ENCODE results near the gene PPP6R2.

Gene PPP6R2

DNA sequence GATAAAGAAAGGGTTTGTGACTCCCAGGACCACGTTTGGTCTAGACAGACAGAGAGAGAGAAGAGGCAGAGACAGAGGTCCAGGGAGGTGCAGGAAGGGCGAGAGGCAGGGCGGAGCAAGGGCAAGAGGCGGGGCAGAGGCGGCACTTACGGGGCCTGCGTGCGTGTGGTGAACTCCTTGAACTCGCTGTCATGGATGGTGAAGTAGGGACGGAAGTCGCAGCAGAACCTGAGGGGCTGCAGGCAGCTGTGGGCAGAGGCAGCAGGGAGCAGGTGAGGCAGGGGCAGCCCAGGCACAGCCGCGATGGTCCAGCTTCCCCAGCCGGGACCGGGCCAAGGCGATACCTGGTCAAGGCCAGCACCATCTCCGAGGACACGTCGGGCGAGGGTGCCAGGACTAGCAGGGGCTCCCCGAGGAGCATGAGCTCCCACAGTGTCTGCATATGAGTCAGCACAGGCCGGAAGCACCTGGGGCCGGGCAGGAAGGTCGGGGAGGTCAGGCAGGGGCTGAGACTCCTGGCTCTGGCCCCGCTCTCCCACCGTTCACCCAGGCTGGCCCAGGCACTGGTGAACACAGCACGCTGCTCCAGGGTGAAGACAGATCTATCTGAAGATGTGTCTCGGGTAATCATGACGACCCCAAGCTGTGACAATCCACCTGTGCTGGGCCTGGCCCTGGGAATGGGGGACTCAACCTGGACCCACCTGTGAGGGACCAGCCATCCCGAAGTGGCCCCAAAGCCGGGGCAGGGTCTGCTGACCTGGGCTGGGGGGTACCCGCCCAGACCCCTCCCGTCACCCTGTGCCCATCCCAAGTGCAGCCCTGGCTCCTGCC, 28.5 kb upstream of the PPP6R2 start:
- H3K4me3 ChIP-seq (ENCODE audit: low read length), result peak overlapping the region; percentile 92

DNA sequence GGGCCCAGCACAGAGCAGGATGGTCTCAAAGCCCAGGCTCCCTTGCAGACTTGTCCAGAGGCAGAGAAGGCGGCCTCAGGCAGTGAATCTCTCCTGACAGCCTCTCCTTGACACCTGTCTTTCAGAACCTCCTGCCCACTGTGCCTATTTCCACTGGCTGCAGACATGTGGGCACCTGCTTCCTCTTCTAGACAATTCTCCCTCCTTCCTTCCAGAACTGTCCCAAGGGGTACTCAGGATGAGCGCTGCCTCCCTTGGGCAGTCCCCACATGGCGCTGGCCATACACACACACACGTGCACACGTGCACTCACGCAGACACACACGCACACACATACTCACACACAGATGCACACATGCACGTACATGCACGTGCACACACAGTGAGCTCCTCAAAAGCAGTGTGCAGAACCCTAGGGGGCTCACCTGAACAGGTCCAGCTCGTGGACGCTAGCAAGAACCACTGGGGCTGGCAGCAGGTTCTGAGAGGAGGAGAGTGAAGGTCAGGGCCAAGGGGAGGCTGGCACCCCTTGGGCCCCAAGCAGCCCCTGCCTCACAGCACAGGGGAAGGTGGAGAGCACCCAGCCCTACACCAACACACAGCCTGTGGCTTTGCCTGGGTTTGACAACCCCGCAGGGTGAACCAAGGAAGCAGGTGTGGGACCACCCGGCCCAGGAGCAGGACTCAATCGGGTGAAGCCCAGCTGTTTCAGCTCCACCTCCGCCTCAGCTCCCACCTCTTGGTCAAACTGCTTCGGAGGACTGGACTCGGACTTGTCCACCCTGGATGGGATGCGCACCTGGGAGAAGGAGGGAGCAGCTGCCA, 27.6 kb upstream of the PPP6R2 start:
- TF ChIP-seq, protein P1, sequence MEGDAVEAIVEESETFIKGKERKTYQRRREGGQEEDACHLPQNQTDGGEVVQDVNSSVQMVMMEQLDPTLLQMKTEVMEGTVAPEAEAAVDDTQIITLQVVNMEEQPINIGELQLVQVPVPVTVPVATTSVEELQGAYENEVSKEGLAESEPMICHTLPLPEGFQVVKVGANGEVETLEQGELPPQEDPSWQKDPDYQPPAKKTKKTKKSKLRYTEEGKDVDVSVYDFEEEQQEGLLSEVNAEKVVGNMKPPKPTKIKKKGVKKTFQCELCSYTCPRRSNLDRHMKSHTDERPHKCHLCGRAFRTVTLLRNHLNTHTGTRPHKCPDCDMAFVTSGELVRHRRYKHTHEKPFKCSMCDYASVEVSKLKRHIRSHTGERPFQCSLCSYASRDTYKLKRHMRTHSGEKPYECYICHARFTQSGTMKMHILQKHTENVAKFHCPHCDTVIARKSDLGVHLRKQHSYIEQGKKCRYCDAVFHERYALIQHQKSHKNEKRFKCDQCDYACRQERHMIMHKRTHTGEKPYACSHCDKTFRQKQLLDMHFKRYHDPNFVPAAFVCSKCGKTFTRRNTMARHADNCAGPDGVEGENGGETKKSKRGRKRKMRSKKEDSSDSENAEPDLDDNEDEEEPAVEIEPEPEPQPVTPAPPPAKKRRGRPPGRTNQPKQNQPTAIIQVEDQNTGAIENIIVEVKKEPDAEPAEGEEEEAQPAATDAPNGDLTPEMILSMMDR (IDR thresholded peaks at IDR 0.05; ENCODE audit: low read depth, low read length, poor library complexity, severe bottlenecking), result no peak
- no peak for TF ChIP-seq EZH2phosphoT487 (IDR thresholded peaks at IDR 0.05; ENCODE audit: borderline replicate concordance, low read length)
- Histone ChIP-seq H3K36me3 (ENCODE audit: control insufficient read depth, low read length) (no peaks in the 10 kb centered on the region), H3K27me3 (ENCODE audit: control insufficient read depth, low read length) (no peaks in the 10 kb centered on the region), H4K20me1 (ENCODE audit: control insufficient read depth, insufficient read depth, low read depth, low read length) (no peaks in the 10 kb centered on the region), H3K4me1 (ENCODE audit: control insufficient read depth, low read length) (peaks cover 89% of the 10 kb centered on the region), H3F3A (ENCODE audit: control insufficient read depth, insufficient read depth) (peaks cover 10% of the 10 kb centered on the region), H3K79me2 (ENCODE audit: control insufficient read depth, low read length) (peaks cover 10% of the 10 kb centered on the region), H3K4me3 (ENCODE audit: low read length) (peak overlapping the region; percentile 92), H3K4me2 (ENCODE audit: low read length) (peak overlapping the region; percentile 97), H3K27ac (ENCODE audit: low read depth, low read length) (peak overlapping the region; percentile 89), H3K9me2 (replicated peaks; ENCODE audit: control insufficient read depth, low read length) (no peaks in the 10 kb centered on the region), H3K9me3 (ENCODE audit: control insufficient read depth, insufficient read depth, low read length) (no peaks in the 10 kb centered on the region)

More for the DNA sequence above, 28.5 kb upstream of the PPP6R2 start:
- Histone ChIP-seq H3K27me3 (ENCODE audit: control insufficient read depth, low read length) (no peaks in the 10 kb centered on the region), H4K20me1 (ENCODE audit: control insufficient read depth, insufficient read depth, low read depth, low read length) (no peaks in the 10 kb centered on the region), H3K27ac (ENCODE audit: low read depth, low read length) (peak overlapping the region; percentile 89), H3K4me2 (ENCODE audit: low read length) (peak overlapping the region; percentile 97), H3F3A (ENCODE audit: control insufficient read depth, insufficient read depth) (peaks cover 17% of the 10 kb centered on the region), H3K9me2 (replicated peaks; ENCODE audit: control insufficient read depth, low read length) (no peaks in the 10 kb centered on the region), H3K79me2 (ENCODE audit: control insufficient read depth, low read length) (peaks cover 10% of the 10 kb centered on the region), H3K36me3 (ENCODE audit: control insufficient read depth, low read length) (no peaks in the 10 kb centered on the region), H3K9me3 (ENCODE audit: control insufficient read depth, insufficient read depth, low read length) (no peaks in the 10 kb centered on the region), H3K4me1 (ENCODE audit: control insufficient read depth, low read length) (peaks cover 85% of the 10 kb centered on the region)
- TF ChIP-seq, protein P1 (IDR thresholded peaks at IDR 0.05; ENCODE audit: low read depth, low read length, poor library complexity, severe bottlenecking), result no peak
- no peak for TF ChIP-seq EZH2phosphoT487 (IDR thresholded peaks at IDR 0.05; ENCODE audit: borderline replicate concordance, low read length)

DNA sequence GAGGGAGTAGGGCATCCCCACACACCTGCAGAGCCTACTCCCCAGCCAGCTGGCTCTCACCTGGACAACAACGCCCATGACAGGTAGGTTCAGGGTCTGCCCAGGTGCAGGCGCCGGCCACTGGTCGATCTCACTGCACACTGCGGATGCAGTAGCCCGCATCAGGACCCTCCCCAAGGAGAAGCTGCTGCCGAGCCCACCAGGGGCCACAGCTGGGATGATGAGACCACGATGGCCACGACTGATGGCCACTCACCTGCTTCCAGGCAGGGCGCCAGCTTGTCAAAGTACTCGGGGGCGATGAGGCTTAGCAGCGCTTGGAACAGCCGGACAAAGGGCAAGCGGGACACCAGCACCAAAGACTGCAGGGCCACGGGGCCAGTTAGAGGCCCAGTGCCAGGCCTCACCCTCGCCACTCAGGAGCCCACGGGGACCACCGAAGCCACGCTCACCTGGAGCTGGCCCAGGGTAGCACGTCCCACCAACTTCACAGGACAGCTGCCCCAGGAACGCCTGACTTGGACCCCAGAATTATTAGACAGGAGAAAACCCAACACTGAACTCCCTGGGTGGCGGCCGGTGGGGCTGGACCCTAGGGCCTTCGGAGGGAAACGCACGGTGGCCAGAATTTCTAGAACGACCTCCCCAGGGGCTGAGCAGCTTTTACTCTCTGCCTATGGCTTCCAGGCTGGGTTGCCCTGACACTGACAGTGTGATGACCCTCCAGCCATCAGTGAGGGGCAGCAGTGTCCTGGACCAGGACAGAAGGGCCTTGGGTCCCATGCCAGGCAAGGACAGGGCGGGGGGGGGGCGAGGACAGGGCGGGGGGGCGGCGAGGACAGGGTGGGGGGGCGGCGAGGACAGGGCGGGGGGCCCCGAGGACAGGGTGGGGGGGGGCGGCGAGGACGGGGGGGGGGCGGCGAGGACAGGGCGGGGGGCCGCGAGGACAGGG, 26.7 kb upstream of the PPP6R2 start:
- no peak for TF ChIP-seq EZH2phosphoT487 (IDR thresholded peaks at IDR 0.05; ENCODE audit: borderline replicate concordance, low read length)
- TF ChIP-seq, protein P1 (IDR thresholded peaks at IDR 0.05; ENCODE audit: low read depth, low read length, poor library complexity, severe bottlenecking), result no peak
- Histone ChIP-seq H3K4me2 (ENCODE audit: low read length) (peak overlapping the region; percentile 97; the same call in 1 of the 2 replicates), H3K9me3 (ENCODE audit: control insufficient read depth, insufficient read depth, low read length) (no peaks in the 10 kb centered on the region), H3F3A (ENCODE audit: control insufficient read depth, insufficient read depth) (peaks cover 10% of the 10 kb centered on the region), H3K9me2 (replicated peaks; ENCODE audit: control insufficient read depth, low read length) (no peaks in the 10 kb centered on the region), H3K4me1 (ENCODE audit: control insufficient read depth, low read length) (peaks cover 84% of the 10 kb centered on the region), H3K27me3 (ENCODE audit: control insufficient read depth, low read length) (no peaks in the 10 kb centered on the region), H3K4me3 (ENCODE audit: low read length) (no peak overlapping the region), H3K79me2 (ENCODE audit: control insufficient read depth, low read length) (peaks cover 10% of the 10 kb centered on the region), H3K36me3 (ENCODE audit: control insufficient read depth, low read length) (no peaks in the 10 kb centered on the region), H4K20me1 (ENCODE audit: control insufficient read depth, insufficient read depth, low read depth, low read length) (no peaks in the 10 kb centered on the region), H3K27ac (ENCODE audit: low read depth, low read length) (no peak overlapping the region)

Measured in DOHH2 (cell line).